ENCODE data around the gene CD300H.

CD300H gene

DNA sequence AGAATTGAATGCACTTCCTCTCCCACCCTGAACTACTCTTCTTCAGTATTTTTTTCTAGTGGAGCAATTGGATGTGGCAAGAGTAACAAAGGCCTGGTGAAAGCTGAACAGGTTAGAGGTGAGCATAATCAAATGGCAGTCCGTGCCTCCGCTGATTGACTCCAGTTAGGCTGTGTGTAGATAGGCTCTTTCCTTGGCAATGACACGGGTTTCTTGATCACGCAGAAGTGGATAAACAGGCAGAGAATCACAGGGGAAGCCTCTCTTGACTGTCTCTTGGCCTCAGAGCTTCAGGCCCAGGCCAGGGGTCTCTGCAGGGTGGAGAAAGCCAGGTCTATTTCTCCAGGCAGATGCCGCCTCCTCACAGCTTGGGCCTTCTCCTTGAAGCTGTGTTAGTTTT, 40.2 kb downstream of the CD300H start:
- TF ChIP-seq EZH2phosphoT487 (IDR thresholded peaks at IDR 0.05; ENCODE audit: borderline replicate concordance) (no peak), CTCF (conservative IDR thresholded peaks at IDR 0.05; ENCODE audit: low read length) (no peak)
- Histone ChIP-seq H3K4me3 (ENCODE audit: low read length, poor library complexity, severe bottlenecking) (no peak overlapping the region), H3K9ac (ENCODE audit: low read depth, low read length, poor library complexity, severe bottlenecking) (no peak overlapping the region), H2AFZ (ENCODE audit: low read length) (no peak overlapping the region), H3K27me3 (ENCODE audit: insufficient read depth, low read length, poor library complexity, severe bottlenecking) (no peaks in the 10 kb centered on the region), H4K20me1 (ENCODE audit: insufficient read depth, low read length, poor library complexity, severe bottlenecking) (no peaks in the 10 kb centered on the region), H3K4me1 (ENCODE audit: insufficient read depth, low read length, poor library complexity, severe bottlenecking) (no peaks in the 10 kb centered on the region), H3K9me3 (ENCODE audit: insufficient read depth, low read depth, low read length) (no peaks in the 10 kb centered on the region), H3K9me2 (replicated peaks; ENCODE audit: low read depth, low read length) (no peaks in the 10 kb centered on the region), H3K36me3 (ENCODE audit: insufficient read depth, low read length) (no peaks in the 10 kb centered on the region), H3F3A (ENCODE audit: low read depth) (no peaks in the 10 kb centered on the region), H3K4me2 (ENCODE audit: low read depth, low read length, poor library complexity, severe bottlenecking) (no peak overlapping the region), H3K79me2 (ENCODE audit: insufficient read depth, low read length) (no peaks in the 10 kb centered on the region)

DNA sequence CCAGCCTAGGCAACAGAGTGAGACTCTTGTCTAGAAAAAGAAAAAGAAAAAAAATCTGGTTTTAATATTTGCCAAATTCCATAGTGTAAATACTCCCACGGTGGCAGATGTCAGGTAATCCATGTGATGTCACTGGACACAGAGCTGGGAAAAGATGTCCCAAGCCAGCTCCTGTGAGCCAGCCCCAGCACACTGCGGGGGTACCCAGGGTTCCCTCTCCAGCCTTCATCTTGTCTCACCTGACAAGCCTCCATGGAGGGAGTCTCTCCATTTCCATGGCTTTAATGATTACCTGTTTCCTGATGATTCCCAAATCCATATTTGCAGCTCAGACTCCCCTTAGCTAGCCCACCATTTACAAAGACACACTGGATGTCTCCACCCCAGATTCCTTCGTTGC, 40.6 kb downstream of the CD300H start:
- Histone ChIP-seq H3K36me3 (ENCODE audit: insufficient read depth, low read length) (no peaks in the 10 kb centered on the region), H3K4me2 (ENCODE audit: low read depth, low read length, poor library complexity, severe bottlenecking) (no peak overlapping the region), H3K79me2 (ENCODE audit: insufficient read depth, low read length) (no peaks in the 10 kb centered on the region), H3K9ac (ENCODE audit: low read depth, low read length, poor library complexity, severe bottlenecking) (no peak overlapping the region), H3K4me1 (ENCODE audit: insufficient read depth, low read length, poor library complexity, severe bottlenecking) (no peaks in the 10 kb centered on the region), H3F3A (ENCODE audit: low read depth) (no peaks in the 10 kb centered on the region), H4K20me1 (ENCODE audit: insufficient read depth, low read length, poor library complexity, severe bottlenecking) (no peaks in the 10 kb centered on the region), H3K9me2 (replicated peaks; ENCODE audit: low read depth, low read length) (no peaks in the 10 kb centered on the region), H3K9me3 (ENCODE audit: insufficient read depth, low read depth, low read length) (no peaks in the 10 kb centered on the region), H3K4me3 (ENCODE audit: low read length, poor library complexity, severe bottlenecking) (no peak overlapping the region), H2AFZ (ENCODE audit: low read length) (no peak overlapping the region), H3K27me3 (ENCODE audit: insufficient read depth, low read length, poor library complexity, severe bottlenecking) (no peaks in the 10 kb centered on the region)
- TF ChIP-seq CTCF (conservative IDR thresholded peaks at IDR 0.05; ENCODE audit: low read length) (no peak), EZH2phosphoT487 (IDR thresholded peaks at IDR 0.05; ENCODE audit: borderline replicate concordance) (no peak)

GRCh38 chr17:74525781-74526288, 41.5 kb downstream of the CD300H start:
- no peaks in the 10 kb centered on the region for H4K20me1 ChIP-seq (ENCODE audit: insufficient read depth, low read length, poor library complexity, severe bottlenecking)
- H3K9me3 ChIP-seq (ENCODE audit: insufficient read depth, low read depth, low read length): no peaks in the 10 kb centered on the region
- H3F3A ChIP-seq (ENCODE audit: low read depth): no peaks in the 10 kb centered on the region
- H3K27me3 ChIP-seq (ENCODE audit: insufficient read depth, low read length, poor library complexity, severe bottlenecking): no peaks in the 10 kb centered on the region
- H3K9ac ChIP-seq (ENCODE audit: low read depth, low read length, poor library complexity, severe bottlenecking): no peak overlapping the region
- no peak overlapping the region for H2AFZ ChIP-seq (ENCODE audit: low read length)
- H3K4me3 ChIP-seq (ENCODE audit: low read length, poor library complexity, severe bottlenecking): no peak overlapping the region
- no peak overlapping the region for H3K4me2 ChIP-seq (ENCODE audit: low read depth, low read length, poor library complexity, severe bottlenecking)
- H3K9me2 ChIP-seq (replicated peaks; ENCODE audit: low read depth, low read length): no peaks in the 10 kb centered on the region
- no peaks in the 10 kb centered on the region for H3K4me1 ChIP-seq (ENCODE audit: insufficient read depth, low read length, poor library complexity, severe bottlenecking)
- no peaks in the 10 kb centered on the region for H3K36me3 ChIP-seq (ENCODE audit: insufficient read depth, low read length)
- TF ChIP-seq EZH2phosphoT487 (IDR thresholded peaks at IDR 0.05; ENCODE audit: borderline replicate concordance) (no peak), CTCF (conservative IDR thresholded peaks at IDR 0.05; ENCODE audit: low read length) (no peak)
- H3K79me2 ChIP-seq (ENCODE audit: insufficient read depth, low read length): no peaks in the 10 kb centered on the region

Measured in Loucy (cell line).